PC-9 (cell line): ENCODE data around the gene COMMD4. TPM values are rescaled to one million over a fixed set of nuclear protein-coding genes. Genes with fewer than 3 reads are reported as not detected.
"Not testable (repeated sequence)": the region's sequence is repeated elsewhere in the genome, so short reads cannot be mapped to it uniquely, and the experiment has no call there.

Source experiments
- BruUV-seq: library from RNA; stranded (reverse); fragments of 400-500 nt; replicated peaks from 2 replicates; lab custom pipeline; 2021; lab: Mats Ljungman, UMichigan
- CTCF ChIA-PET: fragments of 300-600 bp; sonication (Branson Sonifier 250); formaldehyde crosslinking; loops from one replicate; lab custom pipeline; 2022; ENCODE audit warnings: antibody characterized with exemption; lab: Charles Lee
- POLR2A ChIA-PET: fragments of 300-600 bp; sonication (Branson Sonifier 250); formaldehyde crosslinking; loops from one replicate; lab custom pipeline; 2022; ENCODE audit warnings: antibody characterized with exemption; ENCODE audit not compliant: unreplicated experiment; lab: Charles Lee
- DNase-seq, 2 experiments: peaks; one replicate each; pipeline versions ENCODE4 v3.0.0 to v3.0.0-alpha.2; 2015 to 2022; ENCODE audit warnings: mixed read lengths in 1 of 2
- H2AFZ ChIP-seq: fragments of 200-600 bp; sonication (generic); 2 replicates; pipeline ENCODE4 v1.8.1; 2017; ENCODE audit warnings: antibody characterized with exemption
- H3F3A ChIP-seq: fragments of 200-600 bp; sonication (generic); 2 replicates; pipeline ENCODE4 v1.8.1; 2017; ENCODE audit warnings: antibody characterized with exemption, mild to moderate bottlenecking, low read depth; ENCODE audit not compliant: insufficient read depth
- H3K27ac ChIP-seq: fragments of 200-600 bp; sonication (generic); 2 replicates; pipeline ENCODE4 v1.6.1; 2016; ENCODE audit warnings: mixed run types
- H3K27me3 ChIP-seq: fragments of 200-600 bp; sonication (generic); 2 replicates; pipeline ENCODE4 v1.6.1; 2016; ENCODE audit warnings: low read depth, mixed run types; ENCODE audit not compliant: insufficient read depth
- H3K36me3 ChIP-seq: fragments of 200-600 bp; sonication (generic); 2 replicates; pipeline ENCODE4 v1.6.1; 2016; ENCODE audit warnings: low read depth, mixed run types
- H3K4me1 ChIP-seq: fragments of 200-600 bp; sonication (generic); replicated peaks from 2 replicates; pipeline ENCODE4 v1.6.1; 2016; ENCODE audit warnings: mixed run types; ENCODE audit not compliant: insufficient read depth
- H3K4me2 ChIP-seq: fragments of 200-600 bp; sonication (generic); 2 replicates; pipeline ENCODE4 v1.6.1; 2017; ENCODE audit warnings: mixed run types
- H3K4me3 ChIP-seq: fragments of 200-600 bp; sonication (generic); 2 replicates; pipeline ENCODE4 v1.6.1; 2016; ENCODE audit warnings: mixed run types
- H3K79me2 ChIP-seq: fragments of 200-600 bp; sonication (generic); 2 replicates; pipeline ENCODE4 v1.6.1; 2017; ENCODE audit warnings: low read depth, mixed run types
- H3K9me2 ChIP-seq: fragments of 200-600 bp; sonication (generic); 2 replicates; pipeline ENCODE4 v1.8.1; 2017; ENCODE audit warnings: mild to moderate bottlenecking; ENCODE audit not compliant: insufficient read depth
- H3K9me3 ChIP-seq: fragments of 200-600 bp; sonication (generic); 2 replicates; pipeline ENCODE4 v1.8.1; 2016; ENCODE audit warnings: low read depth; ENCODE audit not compliant: insufficient read depth
- H4K20me1 ChIP-seq: fragments of 200-600 bp; sonication (generic); 2 replicates; pipeline ENCODE4 v1.8.1; 2017; ENCODE audit not compliant: insufficient read depth
- CTCF ChIP-seq: fragments of 200-600 bp; sonication (generic); conservative IDR thresholded peaks from 2 replicates; pipeline ENCODE4 v1.6.1; 2017; ENCODE audit warnings: mixed run types, antibody characterized with exemption, mild to moderate bottlenecking, moderate library complexity
- EZH2 ChIP-seq: fragments of 200-600 bp; sonication (generic); IDR thresholded peaks from 2 replicates; pipeline ENCODE4 v1.8.0; 2017; ENCODE audit warnings: antibody characterized with exemption, low read depth
- intact Hi-C: fragments of 100-400 bp; cut with micrococcal nuclease; formaldehyde crosslinking; loops from one replicate; pipeline ENCODE4 v1.10.0; 2022; ENCODE audit not compliant: unreplicated experiment
- total RNA-seq: library from RNA; stranded (reverse); gene quantifications from 2 replicates; pipeline ENCODE4 v1.2.3, GENCODE V29; 2021

Gene COMMD4
- total RNA-seq, 1 experiment from 2014 or later = 132 TPM

GRCh38 chr15:75313116-75313845, 22.6 kb upstream of the COMMD4 start:
- ChIA-PET CTCF (no interaction called here), POLR2A (no interaction called here)
- intact Hi-C loops = no loop called here
- H3K4me3 ChIP-seq = no peak overlapping the region
- no peak for TF ChIP-seq EZH2
- no peak for TF ChIP-seq CTCF
- H3K36me3 ChIP-seq = no peaks in the 10 kb centered on the region
- H3F3A ChIP-seq = no peaks in the 10 kb centered on the region
- no peak overlapping the region for H2AFZ ChIP-seq
- H4K20me1 ChIP-seq = no peaks in the 10 kb centered on the region
- H3K27ac ChIP-seq = no peak overlapping the region
- no peaks in the 10 kb centered on the region for H3K27me3 ChIP-seq
- no TSS peak for BruUV-seq
- DNase-seq = no peak
- no peaks in the 10 kb centered on the region; the same call in 1 of the 2 replicates for H3K9me2 ChIP-seq
- no peaks in the 10 kb centered on the region for H3K9me3 ChIP-seq
- H3K4me2 ChIP-seq = no peak overlapping the region
- no peaks in the 10 kb centered on the region for H3K4me1 ChIP-seq
- no peaks in the 10 kb centered on the region for H3K79me2 ChIP-seq

GRCh38 chr15:75314552-75315290, 21.1 kb upstream of the COMMD4 start:
- no peaks in the 10 kb centered on the region for H4K20me1 ChIP-seq
- no peak overlapping the region for H2AFZ ChIP-seq
- no peak overlapping the region for H3K27ac ChIP-seq
- no peak for TF ChIP-seq EZH2
- no peak for TF ChIP-seq CTCF
- no peaks in the 10 kb centered on the region for H3K4me1 ChIP-seq
- DNase-seq = no peak
- H3K4me2 ChIP-seq = no peak overlapping the region
- H3K4me3 ChIP-seq = no peak overlapping the region
- H3K9me2 ChIP-seq = no peaks in the 10 kb centered on the region; the same call in 1 of the 2 replicates
- no peaks in the 10 kb centered on the region for H3K79me2 ChIP-seq
- H3K9me3 ChIP-seq = no peaks in the 10 kb centered on the region
- H3K27me3 ChIP-seq = no peaks in the 10 kb centered on the region
- CTCF ChIA-PET = no interaction called here
- no TSS peak for BruUV-seq
- H3K36me3 ChIP-seq = no peaks in the 10 kb centered on the region
- intact Hi-C loops = no loop called here
- no peaks in the 10 kb centered on the region for H3F3A ChIP-seq
- POLR2A ChIA-PET = no interaction called here

DNA sequence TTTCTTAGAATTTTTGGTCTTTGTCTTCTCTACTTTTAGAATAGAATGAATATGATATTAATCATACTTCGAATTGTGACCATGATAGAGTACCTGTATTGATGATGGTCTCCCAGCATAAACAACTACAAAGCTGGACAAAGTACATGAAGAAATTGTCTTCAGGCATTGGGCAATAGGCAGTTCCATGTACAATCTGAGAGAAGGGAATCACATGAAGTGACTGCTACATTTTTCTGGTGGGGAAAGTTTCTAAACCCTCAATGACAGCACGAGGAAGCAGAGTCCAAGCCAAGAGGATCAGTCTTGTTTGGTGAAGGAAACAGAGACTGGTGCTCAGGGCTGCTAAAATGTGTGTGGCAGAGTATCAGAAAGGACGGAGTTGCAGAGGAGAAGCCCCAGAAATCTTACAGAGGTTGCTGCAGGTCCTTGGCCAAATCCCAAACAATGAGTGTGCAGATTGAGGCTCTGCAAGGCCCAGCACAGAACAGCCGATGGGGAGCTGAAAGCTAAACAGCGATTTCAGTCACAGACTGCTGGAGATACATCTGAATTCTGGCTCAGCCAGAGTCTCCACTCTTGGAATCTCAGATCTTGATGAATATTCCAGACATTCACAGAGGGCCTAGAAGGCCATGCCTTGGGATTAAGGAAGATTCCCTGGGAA, 16.5 kb upstream of the COMMD4 start:
- DNase-seq, H3K4me1 ChIP-seq, H2AFZ ChIP-seq, H4K20me1 ChIP-seq, H3K9me3 ChIP-seq, H3K4me3 ChIP-seq, intact Hi-C loops, H3K27me3 ChIP-seq, H3K4me2 ChIP-seq, H3K9me2 ChIP-seq, H3K79me2 ChIP-seq, H3K36me3 ChIP-seq, POLR2A ChIA-PET, H3K27ac ChIP-seq, H3F3A ChIP-seq, BruUV-seq: not testable (repeated sequence)
- CTCF ChIA-PET = interaction anchor here (0.6 kb wide), 1 partner anchor 485 kb away, joined by 3 read pairs; no protein-coding TSS in a partner anchor
